HT1080 (cell line): ENCODE data around the gene TTC38. TPM values are rescaled to one million over a fixed set of nuclear protein-coding genes. Genes with fewer than 3 reads are reported as not detected.
"Not testable (repeated sequence)": the region's sequence is repeated elsewhere in the genome, so short reads cannot be mapped to it uniquely, and the experiment has no call there.

Experiments used
- DNase-seq: peaks from one replicate; pipeline ENCODE4 v3.0.0-alpha.2; 2015; ENCODE audit warnings: low read depth
- total RNA-seq: library from RNA; depleted of rRNA; stranded (reverse); fragments of >200 nt; shearing (Covaris generic); gene quantifications from 2 replicates; pipeline ENCODE4 v1.2.3, GENCODE V29; 2014

TTC38 gene
- total RNA-seq, 1 experiment from 2014 or later, result 26.0 TPM

DNA sequence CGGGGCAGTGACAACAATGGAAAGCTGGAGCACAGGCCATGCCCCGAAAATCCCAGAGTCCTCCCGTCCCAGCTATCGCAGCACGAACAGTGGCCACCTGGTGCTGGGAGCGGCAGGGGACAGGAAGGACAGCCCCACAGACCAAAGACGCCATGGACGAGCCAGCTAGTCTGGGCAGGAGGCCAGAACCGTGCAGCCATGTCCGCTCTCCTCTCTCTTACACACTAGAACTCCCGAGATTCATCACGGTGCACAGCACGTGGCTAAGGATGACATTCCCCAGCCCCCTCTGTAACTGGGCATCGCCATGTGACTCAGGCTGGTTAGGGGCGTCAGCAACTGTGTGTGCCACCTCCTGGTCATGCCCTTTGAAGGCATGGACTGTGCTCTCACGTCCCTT is 22.3 kb upstream of the TTC38 start:
- DNase-seq, result no peak

DNA sequence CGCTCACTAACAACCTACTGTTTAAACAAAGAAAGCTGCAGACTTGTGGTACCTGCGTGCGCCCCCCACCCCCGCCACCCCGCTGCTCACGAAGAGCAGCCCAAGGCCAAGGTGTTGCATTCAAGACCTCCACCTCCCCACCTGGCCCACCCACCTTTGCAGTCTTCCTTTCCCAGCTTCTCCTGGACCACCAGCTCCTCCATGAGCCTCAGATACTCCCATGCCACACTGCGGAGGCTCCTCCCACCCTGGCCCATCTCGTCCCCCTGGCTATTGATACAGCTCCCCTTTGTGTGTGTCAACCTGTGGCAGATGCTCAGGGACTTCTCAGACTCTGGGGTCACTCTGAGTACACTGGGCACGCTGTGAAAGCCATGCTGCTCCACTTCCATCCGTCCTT is 21.6 kb upstream of the TTC38 start:
- DNase-seq, result no peak

DNA sequence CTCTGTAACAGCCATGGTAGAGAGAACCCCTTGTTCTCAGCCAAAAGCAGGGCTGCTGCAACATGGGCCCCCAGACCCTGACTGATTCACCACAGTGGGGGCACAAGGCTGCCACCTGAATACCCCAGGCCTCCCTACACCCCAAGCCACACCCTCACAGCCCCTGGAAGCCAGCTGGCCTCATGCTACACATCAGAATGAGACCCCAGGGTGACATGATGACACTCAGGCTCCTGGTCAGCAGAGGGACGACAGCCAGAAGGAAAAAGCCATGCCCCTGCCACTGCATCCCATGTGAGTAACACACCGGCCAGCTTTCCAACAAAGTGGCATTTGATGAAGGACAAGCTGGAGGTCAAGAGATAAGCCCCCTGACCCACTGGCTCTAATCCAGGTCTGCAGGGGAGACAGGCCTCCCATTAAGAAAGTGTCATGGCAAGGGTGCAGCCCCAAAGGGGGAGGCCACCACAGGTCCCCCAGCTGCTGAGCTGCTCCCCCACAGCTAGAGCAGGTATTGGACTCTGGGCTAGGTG is 20.3 kb upstream of the TTC38 start:
- no peak for DNase-seq

DNA sequence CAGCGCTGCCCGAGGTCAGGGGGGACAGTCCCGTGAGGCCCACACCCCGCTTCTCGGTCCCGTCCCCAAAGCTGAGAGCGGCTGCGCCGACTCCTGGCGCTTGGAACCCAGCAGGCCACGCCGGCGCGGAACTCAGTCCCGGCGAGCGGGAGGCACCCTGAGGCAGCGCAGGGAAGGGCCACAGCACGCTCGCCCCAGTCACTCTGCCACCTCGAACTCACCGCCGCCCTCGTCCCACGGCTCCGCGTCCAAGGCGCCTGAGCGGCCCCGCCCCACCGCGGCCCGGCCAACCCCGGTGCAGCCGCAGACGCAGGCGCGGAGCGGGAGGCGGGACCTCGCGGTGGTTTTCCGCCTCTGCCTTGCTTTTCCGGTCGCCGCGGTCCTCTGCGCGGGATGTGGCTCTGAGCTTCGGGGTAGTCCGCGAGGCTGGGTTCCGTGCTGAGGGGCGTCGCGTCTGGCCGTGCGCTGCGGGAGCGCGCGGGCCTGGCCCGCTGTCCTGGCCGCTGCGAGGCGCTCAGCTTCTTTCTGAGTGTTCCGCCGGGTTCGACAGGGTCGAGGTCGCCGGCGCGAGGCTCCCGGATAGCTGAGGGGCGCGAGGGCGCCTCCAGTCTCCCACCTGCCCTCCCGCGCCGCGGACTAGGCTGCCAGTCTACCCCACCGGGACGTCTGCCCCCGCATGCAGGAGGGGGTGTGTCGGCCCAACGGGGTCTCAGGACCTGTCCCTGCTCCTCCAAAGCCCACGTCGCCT is 17.6 kb upstream of the TTC38 start, which contains the start of gene CDPF1:
TSS of gene CDPF1 (minus strand) at position 259 of the 748 bp plus-strand sequence. CDS start 2,009 bp downstream, outside the sequence.
- peak; percentile 87 for DNase-seq

DNA sequence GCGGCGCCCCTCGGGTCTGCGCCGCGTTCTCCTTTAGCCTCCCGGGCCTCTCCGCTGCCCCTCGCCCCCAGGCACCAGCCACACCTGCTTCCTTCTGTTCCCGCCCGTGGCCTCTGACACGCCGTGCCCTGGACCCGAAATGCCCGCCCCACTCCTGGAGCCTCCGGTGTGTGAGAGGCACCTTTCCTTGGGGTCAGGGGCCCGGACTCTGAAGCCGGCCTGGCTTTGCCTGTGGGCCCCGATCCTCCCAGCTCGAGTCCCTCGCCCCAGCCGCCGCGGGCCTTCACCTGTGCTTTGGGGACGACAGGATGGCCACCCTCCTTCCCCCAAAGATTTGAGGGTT is 17.1 kb upstream of the TTC38 start:
- DNase-seq, result no peak

DNA sequence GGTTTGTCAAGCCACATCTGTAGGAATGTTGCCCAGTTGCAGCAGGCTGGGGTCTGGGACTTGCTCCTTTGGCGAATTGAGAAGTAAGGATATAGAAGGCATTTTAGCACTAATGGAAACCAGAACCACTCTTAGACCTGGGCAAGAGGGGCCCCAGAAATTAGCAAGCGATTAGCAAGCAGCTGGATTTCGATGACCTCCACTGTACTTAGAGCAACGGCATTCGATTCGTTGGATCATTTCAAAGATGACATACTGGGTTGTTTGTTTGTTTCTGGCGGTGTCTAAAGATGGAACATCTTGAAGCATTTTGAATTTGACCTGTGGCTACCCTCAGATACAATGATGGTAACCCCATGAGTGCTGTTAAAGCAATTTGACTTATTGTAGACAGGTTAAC is 16.5 kb upstream of the TTC38 start:
- no peak for DNase-seq

DNA sequence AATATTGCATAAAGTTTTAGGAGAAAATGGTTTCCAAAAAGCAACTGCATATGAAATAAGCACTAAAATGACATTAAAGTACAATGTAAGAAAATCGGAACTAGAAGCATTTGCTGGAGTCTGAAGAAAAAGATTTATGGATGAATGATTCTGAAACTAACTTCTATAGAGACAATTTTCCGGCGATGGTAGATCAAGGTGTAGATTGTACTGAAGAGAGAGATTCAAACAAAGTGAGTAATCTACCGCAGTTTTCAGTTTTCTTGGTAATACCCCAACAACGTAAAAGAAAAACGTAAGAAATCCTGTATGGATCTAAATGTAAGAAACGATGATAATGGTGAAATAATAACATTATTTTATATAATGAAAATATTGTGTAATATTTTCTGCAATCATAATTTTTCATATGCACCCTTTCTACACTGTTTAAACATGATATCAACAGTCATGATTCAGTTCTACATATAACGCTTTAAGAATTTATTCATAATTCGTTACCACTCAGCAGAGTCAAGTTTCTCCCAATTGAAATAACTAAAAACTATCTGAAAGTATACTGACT is 15.9 kb upstream of the TTC38 start:
- DNase-seq, result no peak

DNA sequence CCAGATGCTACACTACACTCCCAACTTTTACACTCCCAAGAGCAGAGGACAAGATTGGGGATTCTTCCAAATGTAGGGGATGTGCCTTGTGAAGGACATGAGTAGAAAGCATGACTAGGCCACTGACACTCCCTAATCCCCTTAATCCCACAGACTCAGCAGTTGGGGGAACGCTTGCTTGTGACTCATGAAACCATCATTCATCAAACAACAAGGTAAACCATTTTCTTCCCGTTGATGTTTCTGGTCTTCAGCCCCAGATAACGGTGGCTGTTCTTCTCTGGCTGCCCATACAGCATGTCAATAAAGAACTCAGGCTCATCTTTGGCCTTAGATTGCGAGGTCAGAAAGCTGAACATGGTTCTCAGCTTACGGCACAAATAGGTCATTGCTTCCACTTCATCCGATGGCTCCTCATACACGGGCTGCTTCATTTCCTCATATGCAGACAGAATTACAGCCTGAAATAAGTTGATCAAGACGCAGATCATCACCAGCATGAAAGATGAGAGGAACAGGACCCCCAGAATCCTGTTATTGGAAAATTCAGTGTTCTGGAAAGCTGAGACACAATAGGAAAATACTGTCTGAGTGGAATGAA is 11.3 kb upstream of the TTC38 start:
- DNase-seq, result peak; percentile 54

DNA sequence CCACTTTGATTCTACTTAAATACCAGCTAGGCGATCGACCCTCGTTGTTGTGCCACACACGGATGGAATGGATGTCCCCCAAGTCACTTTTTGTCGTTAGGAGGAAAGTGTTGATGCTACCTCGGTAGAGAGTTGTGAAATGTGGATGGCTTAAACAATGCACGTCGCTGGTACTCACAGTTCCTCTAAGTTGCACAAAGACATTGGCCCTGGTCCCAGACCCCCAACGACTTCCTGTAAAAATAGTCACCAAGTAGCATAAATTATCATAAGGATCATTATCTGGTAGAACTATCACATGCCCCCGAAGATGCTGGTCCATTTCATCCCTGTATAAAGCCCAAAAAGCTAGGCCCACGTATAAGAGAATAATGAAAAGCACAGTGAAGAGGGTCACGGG is 8.4 kb upstream of the TTC38 start:
- DNase-seq, result no peak

DNA sequence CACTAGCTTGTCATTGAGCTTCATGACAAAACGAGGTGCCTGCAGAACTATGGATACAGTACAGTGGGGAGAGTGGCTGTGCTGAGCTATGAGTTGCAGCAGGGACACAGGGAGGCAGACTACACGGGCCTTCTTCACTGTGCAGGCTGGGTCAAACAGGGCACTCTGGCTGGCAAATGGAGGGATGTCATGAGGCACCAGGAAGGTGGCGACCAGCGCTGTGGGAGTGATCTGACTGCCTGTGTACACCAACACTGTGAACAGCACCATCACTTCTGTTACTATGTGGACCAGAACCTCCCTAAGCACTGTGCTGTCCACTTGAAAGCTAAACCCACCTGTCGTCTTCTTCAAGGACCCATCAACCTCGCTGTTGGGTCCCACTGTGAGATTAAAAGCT is 7.8 kb upstream of the TTC38 start:
- no peak for DNase-seq

DNA sequence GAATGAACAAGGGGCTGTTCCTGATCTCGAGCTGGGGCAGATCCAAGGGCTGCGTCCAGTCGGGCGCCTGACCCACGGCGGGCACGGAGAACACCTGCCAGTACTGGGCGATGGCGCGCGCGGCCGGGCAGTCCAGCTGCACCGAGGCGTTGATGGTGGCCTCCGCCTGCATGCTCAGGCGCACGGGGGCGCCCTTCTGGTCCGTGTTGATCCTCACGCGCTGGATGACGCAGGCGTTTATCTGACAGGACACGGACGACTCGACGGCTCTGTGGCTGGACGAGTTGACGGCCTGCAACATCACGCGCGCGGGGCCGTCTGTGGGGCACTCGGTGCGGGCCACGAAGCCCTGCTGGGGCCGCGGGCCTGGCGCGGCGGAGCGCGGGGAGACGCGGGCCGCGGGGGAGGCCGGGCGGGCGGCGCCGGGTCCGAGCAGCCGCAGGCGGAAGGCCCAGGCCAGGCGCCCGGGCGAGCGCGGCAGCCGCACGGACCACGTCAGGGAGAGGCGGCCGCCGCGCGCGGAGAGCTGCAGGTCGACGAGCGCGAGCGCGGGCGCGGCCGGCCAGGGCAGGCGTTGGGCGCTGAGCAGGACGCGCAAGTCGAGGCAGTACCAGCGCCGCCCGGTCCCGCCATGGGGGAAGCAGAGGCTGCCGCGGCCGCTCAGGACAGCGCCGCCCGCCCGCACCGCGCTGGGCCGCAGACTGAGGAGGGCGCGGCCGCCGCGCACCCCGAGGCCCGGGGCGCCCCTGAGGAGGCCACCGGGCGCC is 5.2 kb upstream of the TTC38 start:
- no peak for DNase-seq

DNA sequence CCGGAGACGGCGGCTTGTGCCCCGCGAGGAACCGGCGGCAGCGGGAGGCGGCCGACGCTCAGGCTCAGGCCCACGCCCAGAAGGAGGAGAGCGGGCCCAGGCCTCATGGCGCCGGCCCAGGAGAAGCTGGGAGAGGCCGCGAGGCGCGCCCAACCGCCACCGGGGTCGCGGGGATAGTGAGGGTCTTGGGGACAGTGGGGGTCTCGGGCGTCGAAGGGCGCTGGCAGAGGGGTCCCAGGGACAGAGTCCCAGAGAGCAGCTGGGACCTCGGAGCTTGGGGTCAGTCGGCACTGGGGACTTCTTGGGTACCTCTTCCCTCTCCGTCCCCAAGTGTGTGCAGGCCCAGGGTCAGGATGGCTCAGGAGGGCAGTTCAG is 4.6 kb upstream of the TTC38 start, which contains the start of gene PKDREJ:
TSS of gene PKDREJ (minus strand) at position 128 of the 375 bp plus-strand sequence. CDS start at position 107, 21 bp downstream.
- DNase-seq, result no peak

DNA sequence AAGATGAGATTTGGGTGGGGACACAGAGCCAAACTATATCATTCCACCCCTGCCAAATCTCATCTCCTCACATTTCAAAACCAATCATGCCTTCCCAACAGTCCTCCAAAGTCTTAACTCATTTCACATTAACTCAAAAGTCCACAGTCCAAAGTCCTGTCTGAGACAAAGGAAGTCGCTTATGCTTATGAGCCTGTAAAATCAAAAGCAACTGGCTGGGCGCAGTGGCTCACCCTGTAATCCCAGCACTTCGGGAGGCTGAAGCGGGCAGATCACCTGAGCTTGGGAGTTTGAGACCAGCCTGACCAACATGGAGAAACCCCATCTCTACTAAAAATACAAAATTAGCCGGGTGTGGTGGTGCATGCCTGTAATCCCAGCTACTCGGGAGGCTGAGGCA is 3.3 kb upstream of the TTC38 start:
- not testable (repeated sequence) for DNase-seq

DNA sequence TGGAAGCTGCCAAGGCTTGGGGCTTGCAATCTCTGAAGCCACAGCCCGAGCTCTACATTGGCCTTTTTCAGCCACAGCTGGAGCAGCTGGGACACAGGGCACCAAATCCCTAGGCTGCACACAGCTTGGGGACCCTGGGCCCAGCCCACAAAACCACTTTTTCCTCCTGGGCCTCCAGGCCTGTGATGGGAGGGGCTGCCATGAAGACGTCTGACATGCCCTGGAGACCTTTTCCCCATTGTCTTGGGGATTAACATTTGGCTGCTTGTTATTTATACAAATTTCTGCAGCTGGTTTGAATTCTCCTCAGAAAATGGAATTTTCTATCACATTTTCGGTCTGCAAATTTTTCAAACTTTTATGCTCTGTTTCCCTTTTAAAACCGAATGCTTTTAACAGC is 2.2 kb upstream of the TTC38 start:
- DNase-seq, result not testable (repeated sequence)

DNA sequence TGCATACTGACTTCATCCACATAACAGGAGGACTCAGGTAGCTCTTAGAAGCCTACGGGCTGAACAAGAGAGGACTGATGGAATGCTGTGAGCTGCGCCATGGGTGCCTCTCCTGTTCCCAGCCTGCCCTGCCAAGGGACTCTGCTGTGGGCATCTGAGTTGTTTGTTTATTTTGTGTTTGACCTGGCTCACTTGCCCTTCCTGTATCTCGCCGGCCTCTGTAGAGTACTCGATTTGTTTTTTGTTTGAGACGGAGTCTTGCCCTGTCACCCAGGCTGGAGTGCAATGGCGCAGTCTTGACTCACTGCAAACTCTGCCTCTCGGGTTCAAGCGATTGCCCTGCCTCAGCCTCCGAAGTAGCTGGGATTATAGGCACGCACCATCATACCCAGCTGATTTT is 1.8 kb downstream of the TTC38 start:
- DNase-seq, result no peak

DNA sequence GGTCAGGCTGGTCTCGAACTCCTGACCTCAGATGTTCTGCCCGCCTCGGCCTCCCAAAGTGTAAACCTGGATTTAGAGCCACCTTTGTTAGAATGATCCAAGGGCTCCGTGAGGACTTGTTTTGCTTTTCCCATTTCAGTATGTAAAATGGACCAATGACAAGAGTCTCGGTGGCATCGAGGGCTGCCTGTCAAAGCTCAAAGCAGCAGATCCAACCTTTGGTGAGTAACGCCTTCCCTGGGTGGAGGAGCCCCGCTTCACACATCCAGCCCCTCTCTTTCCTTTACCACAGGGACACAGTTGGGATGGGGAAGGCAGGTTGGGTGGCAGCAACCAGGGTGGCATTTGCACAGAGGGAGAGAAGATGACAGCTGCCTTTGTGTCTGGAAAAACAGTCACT is 4.4 kb downstream of the TTC38 start:
- DNase-seq, result no peak

DNA sequence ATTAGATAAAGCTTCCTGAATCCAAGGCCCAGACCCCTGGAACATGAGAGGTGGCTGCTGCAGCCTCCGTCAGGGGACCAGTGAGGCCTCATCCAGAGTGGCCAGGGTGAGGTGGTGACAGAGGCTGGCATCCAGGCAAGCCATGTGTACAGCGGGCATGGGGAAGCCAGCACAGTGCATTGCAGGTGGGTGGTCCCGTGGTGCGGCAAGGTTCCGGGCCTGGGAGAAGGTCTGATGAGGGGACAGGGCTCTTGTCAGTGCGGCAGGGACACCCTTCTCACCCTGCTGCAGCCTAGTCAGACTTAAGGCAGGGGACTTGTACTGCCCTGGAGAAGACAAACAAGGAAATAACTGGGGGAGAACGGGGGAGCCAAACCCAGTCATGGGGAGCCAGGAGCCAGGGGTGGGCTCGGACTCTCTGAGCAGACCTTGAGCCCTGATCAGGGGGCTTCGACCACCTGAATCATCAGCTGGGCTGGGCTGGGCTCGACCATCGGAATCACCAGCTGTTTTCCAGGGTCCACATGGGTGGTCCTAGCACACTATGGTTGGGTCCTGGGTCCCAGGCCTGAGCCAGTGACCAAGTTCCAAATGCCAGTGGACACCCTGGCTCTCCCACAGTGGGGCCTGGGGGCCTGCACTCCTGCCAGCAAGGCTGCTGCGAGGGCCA is 5.1 kb downstream of the TTC38 start:
- no peak for DNase-seq

DNA sequence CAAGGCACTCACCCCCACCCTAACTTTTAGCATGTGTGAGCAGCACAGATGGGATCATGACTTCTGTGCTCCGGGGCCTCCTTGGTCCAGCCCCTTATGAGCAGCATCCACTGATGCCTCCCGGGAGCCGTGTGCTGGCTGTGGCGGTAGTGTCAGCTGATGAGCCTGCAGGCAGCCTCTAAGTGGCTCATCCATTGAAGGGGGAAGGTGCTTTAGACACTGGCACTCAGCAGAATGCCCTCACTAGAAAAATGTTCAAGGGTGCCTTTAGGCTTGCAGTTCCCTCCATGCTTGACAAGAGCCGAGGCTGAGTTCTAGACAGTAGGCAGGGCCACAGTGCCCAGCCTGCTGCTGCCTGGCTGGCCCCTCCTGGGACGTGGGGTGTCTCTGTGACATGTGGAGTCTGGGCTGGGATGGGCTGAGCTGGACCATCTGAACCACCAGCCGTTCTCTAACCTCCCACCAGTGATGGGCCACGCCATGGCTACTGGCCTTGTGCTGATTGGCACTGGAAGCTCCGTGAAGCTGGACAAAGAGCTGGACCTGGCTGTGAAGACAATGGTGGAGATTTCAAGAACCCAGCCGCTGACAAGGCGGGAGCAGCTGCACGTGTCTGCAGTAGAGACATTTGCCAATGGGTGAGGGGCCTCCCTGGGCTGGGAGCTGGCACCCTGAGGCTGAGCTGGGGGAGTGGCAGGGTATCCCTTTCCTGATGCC is 5.8 kb downstream of the TTC38 start:
- no peak for DNase-seq

DNA sequence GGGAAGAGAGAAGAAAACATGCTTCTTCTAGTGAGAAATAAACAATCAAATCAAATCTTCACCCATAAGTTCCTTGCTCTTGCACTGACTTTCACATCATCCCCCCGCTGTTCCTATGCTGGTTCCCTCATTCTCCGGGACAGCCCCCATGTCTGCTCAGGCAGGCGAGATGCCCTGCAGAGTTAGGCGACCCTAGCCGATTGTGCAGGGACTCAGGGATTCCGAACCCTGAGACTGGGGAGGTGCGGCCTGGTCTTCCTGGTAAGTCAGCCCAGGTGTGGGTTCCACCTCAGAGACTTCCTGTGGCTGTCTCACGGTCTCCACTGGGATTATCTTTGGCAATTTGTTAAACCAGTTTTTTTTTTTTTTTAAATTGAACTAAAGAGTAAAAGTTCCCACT is 6.6 kb downstream of the TTC38 start:
- no peak for DNase-seq

DNA sequence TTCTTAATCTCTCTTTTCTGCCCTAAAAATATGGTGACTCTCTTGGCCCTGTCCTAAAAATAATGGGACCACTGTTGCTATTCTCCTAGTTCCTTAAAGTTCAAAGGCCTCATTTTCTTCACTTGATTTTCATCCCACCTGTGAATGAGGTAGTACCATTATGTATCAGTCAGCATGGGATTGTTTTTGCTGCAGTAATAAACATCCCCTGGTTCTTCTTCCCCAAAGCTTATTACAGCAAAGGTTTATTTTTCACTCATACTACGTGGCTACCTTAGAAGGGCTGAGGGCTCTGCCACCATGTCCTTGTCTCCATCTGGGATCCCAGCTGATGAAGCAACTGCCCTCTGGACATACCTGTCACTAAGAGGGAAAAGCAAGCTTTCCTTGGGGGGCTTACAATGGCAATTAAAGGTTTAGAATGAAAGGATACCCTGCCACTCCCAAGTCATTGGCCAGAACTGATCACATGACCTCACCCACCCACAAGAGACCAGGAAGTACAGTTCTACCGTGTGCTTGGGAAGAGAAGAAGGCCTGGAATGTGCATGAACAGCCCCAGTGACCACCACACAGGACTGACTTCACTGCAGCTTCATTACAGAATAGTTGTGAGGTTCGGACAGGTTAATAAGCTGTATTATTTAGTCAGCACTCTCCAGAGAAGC is 7.8 kb downstream of the TTC38 start:
- no peak for DNase-seq
